ENCODE data around the gene ZNF584.

GRCh38 chr19:58456111-58456510 lies 47.7 kb downstream of the ZNF584 start:
- TF ChIP-seq CTCF (IDR thresholded peaks at IDR 0.05): no peak
- no peak for TF ChIP-seq POLR2A (IDR thresholded peaks at IDR 0.05; ENCODE audit: low read length)
- no peak for TF ChIP-seq SMC3 (IDR thresholded peaks at IDR 0.05)
